ENCODE measurements around the gene FOSL1.
"Not testable (repeated sequence)": the region's sequence is repeated elsewhere in the genome, so short reads cannot be mapped to it uniquely, and the experiment has no call there.

Gene FOSL1

GRCh38 chr11:65897020-65897471, 3.1 kb downstream of the FOSL1 start:
- no peak overlapping the region for H3K9ac ChIP-seq (ENCODE audit: low read depth, low read length)
- peaks cover under 1% of the 10 kb centered on the region; the same call in 1 of the 2 replicates for H3K4me1 ChIP-seq (ENCODE audit: insufficient read depth, low read length)
- peaks cover 5% of the 10 kb centered on the region; the same call in 1 of the 2 replicates for H3K36me3 ChIP-seq (ENCODE audit: insufficient read depth, low read length)
- no peaks in the 10 kb centered on the region for H3K9me3 ChIP-seq (ENCODE audit: control insufficient read depth, insufficient read depth, low read length)

GRCh38 chr11:65896034-65896999, 3.9 kb downstream of the FOSL1 start:
- Histone ChIP-seq H3K4me1 (ENCODE audit: insufficient read depth, low read length) (no peaks in the 10 kb centered on the region; the same call in 1 of the 2 replicates), H3K9ac (ENCODE audit: low read depth, low read length) (no peak overlapping the region), H3K36me3 (ENCODE audit: insufficient read depth, low read length) (peaks cover 5% of the 10 kb centered on the region; the same call in 1 of the 2 replicates), H3K9me3 (ENCODE audit: control insufficient read depth, insufficient read depth, low read length) (no peaks in the 10 kb centered on the region)

DNA sequence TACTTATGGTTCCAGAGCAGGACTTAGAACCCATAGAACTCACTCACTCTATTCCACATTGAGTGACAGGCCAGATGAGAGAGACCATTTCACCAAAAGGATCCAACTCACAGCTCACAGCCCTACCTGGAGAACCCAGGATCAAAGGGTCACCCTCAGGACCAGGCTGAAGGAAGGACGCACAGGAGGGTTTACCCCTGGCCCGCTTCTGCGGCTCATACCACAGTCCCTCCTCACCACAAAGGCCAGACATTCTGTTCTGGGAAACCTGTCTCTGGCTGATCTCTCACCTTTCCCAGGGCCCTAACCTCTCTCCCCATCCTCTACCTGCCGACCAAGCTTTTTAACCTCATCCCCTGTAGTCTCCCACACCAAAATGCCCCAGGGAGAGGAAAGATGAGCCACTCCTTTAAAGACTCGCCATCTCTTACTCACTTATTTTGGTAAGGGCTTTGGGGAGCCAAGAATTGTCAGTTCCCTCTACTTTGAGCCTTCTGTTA, 4.7 kb downstream of the FOSL1 start:
- no peaks in the 10 kb centered on the region for H3K9me3 ChIP-seq (ENCODE audit: control insufficient read depth, insufficient read depth, low read length)
- peaks cover 5% of the 10 kb centered on the region; the same call in 1 of the 2 replicates for H3K36me3 ChIP-seq (ENCODE audit: insufficient read depth, low read length)

DNA sequence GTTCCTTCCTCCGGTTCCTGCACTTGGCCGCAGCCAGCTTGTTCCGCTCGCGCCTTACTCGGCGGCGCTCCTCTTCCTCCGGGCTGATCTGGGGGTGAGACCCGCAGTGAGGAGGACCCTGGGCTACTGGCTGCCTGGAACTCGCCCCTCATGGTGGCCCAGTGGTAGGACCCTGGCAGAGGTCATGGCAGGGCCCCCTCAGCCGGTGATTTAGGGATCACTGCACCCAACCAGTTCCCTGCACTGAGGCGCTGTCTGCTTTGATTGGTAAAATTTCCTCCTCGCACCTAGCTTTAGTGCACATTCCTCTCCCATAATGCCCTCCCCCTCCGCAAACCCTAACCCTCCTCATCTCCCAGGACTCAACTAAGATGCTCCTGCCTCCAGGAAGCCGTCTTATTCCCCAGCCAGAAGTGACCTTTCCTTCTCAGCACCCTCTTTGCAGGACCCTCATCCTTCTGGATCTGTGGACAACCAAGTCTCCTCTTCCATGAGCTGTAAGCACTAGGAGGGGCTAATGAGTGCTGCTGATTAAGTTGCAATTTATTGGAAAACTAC, 6.1 kb downstream of the FOSL1 start:
- Histone ChIP-seq H3K36me3 (ENCODE audit: insufficient read depth, low read length) (peaks cover 5% of the 10 kb centered on the region; the same call in 1 of the 2 replicates), H3K4me1 (ENCODE audit: insufficient read depth, low read length) (peaks cover 7% of the 10 kb centered on the region; the same call in 1 of the 2 replicates), H3K9ac (ENCODE audit: low read depth, low read length) (no peak overlapping the region), H3K9me3 (ENCODE audit: control insufficient read depth, insufficient read depth, low read length) (no peaks in the 10 kb centered on the region)

More for the DNA sequence above, 4.7 kb downstream of the FOSL1 start:
- H3K4me1 ChIP-seq (ENCODE audit: insufficient read depth, low read length) = no peaks in the 10 kb centered on the region; the same call in 1 of the 2 replicates
- no peak overlapping the region for H3K9ac ChIP-seq (ENCODE audit: low read depth, low read length)

GRCh38 chr11:65892661-65893317, 7.4 kb downstream of the FOSL1 start:
- Histone ChIP-seq H3K9me3 (ENCODE audit: control insufficient read depth, insufficient read depth, low read length) (no peaks in the 10 kb centered on the region), H3K4me1 (ENCODE audit: insufficient read depth, low read length) (peaks cover 7% of the 10 kb centered on the region; the same call in 1 of the 2 replicates), H3K36me3 (ENCODE audit: insufficient read depth, low read length) (peaks cover 5% of the 10 kb centered on the region; the same call in 1 of the 2 replicates), H3K9ac (ENCODE audit: low read depth, low read length) (no peak overlapping the region)

- peak overlapping the region; percentile 83; the same call in 1 of the 2 replicates for H3K9ac ChIP-seq (ENCODE audit: low read depth, low read length)
- not testable (repeated sequence) for H3K4me1 ChIP-seq (ENCODE audit: insufficient read depth, low read length); H3K9me3 ChIP-seq (ENCODE audit: control insufficient read depth, insufficient read depth, low read length); H3K36me3 ChIP-seq (ENCODE audit: insufficient read depth, low read length)
Observed at GRCh38 chr11:65892137-65892540, 8.0 kb downstream of the FOSL1 start.

GRCh38 chr11:65891219-65892136, 8.7 kb downstream of the FOSL1 start:
- peak overlapping the region; percentile 83 for H3K9ac ChIP-seq (ENCODE audit: low read depth, low read length)
- H3K36me3 ChIP-seq (ENCODE audit: insufficient read depth, low read length) = peaks cover 7% of the 10 kb centered on the region
- H3K9me3 ChIP-seq (ENCODE audit: control insufficient read depth, insufficient read depth, low read length) = no peaks in the 10 kb centered on the region
- peaks cover 10% of the 10 kb centered on the region for H3K4me1 ChIP-seq (ENCODE audit: insufficient read depth, low read length)

- Histone ChIP-seq H3K4me1 (ENCODE audit: insufficient read depth, low read length) (peaks cover 10% of the 10 kb centered on the region), H3K9me3 (ENCODE audit: control insufficient read depth, insufficient read depth, low read length) (no peaks in the 10 kb centered on the region), H3K36me3 (ENCODE audit: insufficient read depth, low read length) (peaks cover 9% of the 10 kb centered on the region), H3K9ac (ENCODE audit: low read depth, low read length) (peak within 1 kb of the TSS; percentile 83)
Observed at GRCh38 chr11:65890324-65891218, 9.6 kb downstream of the FOSL1 start, which contains the start of gene CCDC85B. Gene CCDC85B, plus strand, starts transcription at chr11:65890673. Its CDS starts 111 bp downstream, at chr11:65890784.

DNA sequence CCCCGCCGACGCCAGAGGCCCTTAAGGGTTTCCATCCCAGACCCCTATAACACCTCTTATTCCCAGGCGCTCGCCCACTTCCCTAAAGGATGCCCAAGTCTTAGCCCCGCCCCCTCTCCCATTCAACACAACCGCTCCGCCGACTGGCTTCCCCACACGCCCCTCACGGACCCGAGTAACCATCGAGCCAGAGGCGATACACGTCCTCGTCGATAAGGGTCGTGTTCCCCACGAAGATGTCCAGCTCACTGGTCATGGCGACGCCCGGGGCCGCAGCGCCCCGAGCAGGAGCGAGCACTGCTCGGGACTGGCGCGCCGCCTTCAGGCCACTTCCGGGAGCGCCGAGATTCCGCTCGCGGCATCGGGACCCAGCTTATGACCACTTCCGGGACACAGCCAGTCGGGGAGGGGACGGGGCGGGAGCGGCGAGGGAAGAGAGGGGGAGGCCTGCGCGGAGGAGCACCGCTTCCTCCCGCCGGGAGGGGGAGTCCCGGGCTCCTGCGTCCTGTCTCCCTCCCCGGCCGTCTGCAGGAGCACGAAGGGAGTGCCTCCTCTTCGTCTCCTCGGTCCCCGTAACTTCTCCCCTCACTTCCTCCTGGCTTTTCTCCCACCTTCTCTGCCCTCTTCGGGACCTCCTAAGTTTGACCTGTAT, 11.9 kb downstream of the FOSL1 start, which contains the start of gene FIBP:
Gene FIBP (minus strand): TSS at position 309 of the 652 bp plus-strand sequence. CDS start 53 bp downstream, at position 256.
- H3K4me1 ChIP-seq (ENCODE audit: insufficient read depth, low read length) = peaks cover 12% of the 10 kb centered on the region
- peaks cover 26% of the 10 kb centered on the region for H3K36me3 ChIP-seq (ENCODE audit: insufficient read depth, low read length)
- peak within 1 kb of the TSS; percentile 92 for H3K9ac ChIP-seq (ENCODE audit: low read depth, low read length)
- no peaks in the 10 kb centered on the region for H3K9me3 ChIP-seq (ENCODE audit: control insufficient read depth, insufficient read depth, low read length)

DNA sequence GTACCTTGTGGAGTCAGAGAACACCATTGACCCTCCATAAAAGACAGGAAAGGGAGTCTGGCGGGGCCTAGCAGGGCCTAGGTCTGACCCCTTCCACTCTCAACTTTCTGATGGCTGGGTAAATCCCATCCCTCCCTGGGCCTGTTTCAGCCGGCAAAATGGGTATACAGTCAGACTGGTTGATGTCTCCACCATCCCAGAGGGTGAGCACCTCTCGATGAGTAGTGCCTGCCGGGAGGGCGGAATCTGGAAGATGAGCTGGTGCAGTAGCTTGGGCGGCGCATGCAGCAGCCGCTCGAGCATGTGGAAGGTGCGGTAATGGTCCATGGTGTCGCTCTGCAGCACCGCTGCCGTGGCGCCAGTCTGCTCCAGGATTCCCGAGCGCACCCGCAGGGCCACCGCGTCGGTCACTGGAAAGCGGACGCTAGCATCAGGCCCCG, 12.4 kb downstream of the FOSL1 start:
- Histone ChIP-seq H3K9me3 (ENCODE audit: control insufficient read depth, insufficient read depth, low read length) (no peaks in the 10 kb centered on the region), H3K9ac (ENCODE audit: low read depth, low read length) (peak overlapping the region; percentile 92), H3K36me3 (ENCODE audit: insufficient read depth, low read length) (peaks cover 26% of the 10 kb centered on the region), H3K4me1 (ENCODE audit: insufficient read depth, low read length) (peaks cover 12% of the 10 kb centered on the region)

DNA sequence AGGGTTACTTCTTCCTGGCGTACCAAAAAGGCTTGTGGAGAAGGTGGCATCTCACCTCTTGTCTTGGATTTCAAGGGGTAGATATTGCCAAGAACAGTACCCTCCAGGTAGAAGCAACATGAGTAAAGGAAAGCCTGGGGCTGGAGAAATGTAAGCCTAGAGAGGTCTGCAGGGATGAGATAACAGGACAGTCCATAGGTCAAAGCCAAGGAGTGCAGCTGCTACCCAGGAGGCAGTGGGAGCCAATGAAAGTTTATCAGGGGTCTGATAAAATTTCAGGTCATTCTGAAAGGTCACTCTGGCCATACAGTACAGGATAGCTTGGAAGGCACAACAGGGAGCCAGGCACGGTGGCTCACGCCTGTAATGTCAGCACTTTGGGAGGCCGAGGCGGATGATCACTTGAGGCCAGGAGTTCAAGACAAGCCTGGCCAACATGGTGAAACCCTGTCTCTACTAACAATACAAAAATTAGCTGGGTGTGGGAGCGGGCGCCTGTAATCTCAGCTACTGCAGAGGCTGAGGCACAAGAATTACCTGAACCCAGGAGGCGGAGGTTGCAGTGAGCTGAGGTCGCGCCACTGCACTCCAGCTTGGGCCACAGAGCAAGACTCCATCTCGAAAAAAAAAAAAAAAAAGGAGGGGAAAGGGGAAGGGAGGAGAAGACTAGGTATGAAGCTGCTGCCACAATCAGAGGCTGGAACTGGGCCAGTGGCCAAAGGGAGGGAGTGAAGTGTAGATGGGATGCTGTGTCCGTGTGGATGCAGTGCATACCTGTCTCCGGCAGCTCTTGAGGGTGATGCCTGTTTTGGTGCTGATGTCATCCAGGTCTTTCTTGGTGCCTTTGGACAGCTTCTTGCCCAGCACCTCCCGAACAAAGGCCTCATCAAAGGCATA, 13.1 kb downstream of the FOSL1 start:
- Histone ChIP-seq H3K9me3 (ENCODE audit: control insufficient read depth, insufficient read depth, low read length) (no peaks in the 10 kb centered on the region), H3K9ac (ENCODE audit: low read depth, low read length) (peak overlapping the region; percentile 92), H3K36me3 (ENCODE audit: insufficient read depth, low read length) (peaks cover 26% of the 10 kb centered on the region), H3K4me1 (ENCODE audit: insufficient read depth, low read length) (peaks cover 12% of the 10 kb centered on the region)

All from ES-I3 (cell line).